ENCODE measurements around the gene TMIGD1.
"Not testable (repeated sequence)": the region's sequence is repeated elsewhere in the genome, so short reads cannot be mapped to it uniquely, and the experiment has no call there.

The TMIGD1 gene

DNA sequence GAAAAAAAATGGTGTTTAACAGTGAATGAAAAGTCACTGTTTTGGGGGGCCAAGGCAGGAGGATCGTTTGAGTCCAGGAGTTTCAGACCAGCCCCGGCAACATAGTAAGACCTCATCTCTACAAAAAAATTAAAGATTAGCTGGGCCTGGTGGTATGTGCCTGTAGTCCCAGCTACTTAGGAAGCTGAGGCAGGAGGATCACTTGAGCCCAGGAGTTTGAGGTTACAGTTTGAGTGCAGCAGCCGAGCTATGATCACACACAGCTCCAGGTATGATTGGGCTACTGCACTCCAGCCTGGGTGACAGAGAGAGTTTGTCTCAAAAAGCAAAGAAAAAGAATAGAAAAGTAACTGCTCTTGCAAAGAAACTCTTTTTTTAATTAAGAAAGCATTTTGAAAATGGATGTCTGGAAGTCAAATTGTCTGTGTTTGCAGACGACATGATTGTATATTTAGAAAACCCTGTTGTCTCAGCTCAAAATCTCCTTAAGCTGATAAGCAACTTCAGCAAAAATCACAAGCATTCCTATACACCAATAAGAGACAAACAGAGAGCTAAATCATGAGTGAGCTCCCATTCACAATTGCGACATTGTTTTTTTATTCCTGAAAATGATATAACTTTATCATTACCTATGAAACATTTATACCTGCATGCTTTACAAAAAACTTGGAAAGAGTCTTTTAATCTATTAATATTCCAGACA is 24.4 kb upstream of the TMIGD1 start:
- no peak for DNase-seq

DNA sequence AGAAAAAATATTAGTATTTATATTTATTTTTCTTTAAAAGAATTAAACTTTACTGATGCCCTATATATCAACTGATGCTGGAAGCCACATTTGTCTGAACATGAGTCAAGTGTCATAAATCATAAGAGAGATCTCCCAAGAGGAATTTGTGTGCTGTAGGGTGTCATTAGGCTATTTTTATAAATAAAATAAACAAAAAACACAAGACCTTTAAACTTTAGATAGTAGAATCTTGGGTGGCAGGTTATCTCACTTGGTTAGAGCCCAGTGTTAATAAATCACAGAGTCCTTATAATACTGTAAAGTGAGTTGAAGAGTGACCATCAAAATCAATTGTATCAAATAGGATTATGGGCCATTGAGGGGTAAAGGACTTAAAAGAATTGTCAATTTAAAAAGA is 23.6 kb upstream of the TMIGD1 start:
- no peak for DNase-seq

DNA sequence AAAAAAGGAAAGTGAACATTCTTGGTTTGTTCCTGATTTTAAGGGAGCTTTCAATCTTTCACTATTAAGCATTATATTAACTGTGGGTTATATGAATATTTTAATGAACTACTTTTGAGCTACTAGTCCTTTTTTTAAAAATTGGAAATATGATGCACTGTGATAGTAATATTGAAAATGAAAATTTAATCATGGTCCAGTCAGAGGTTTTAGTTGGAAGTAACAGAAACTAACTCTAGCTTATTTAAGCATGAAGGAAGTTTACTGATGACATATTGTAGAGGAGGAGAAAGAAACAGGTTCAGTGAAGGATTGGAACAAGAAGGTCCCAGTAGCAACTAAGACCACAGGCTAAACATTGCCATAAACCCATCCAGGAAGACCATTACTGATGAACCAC is 20.8 kb upstream of the TMIGD1 start:
- DNase-seq: no peak

DNA sequence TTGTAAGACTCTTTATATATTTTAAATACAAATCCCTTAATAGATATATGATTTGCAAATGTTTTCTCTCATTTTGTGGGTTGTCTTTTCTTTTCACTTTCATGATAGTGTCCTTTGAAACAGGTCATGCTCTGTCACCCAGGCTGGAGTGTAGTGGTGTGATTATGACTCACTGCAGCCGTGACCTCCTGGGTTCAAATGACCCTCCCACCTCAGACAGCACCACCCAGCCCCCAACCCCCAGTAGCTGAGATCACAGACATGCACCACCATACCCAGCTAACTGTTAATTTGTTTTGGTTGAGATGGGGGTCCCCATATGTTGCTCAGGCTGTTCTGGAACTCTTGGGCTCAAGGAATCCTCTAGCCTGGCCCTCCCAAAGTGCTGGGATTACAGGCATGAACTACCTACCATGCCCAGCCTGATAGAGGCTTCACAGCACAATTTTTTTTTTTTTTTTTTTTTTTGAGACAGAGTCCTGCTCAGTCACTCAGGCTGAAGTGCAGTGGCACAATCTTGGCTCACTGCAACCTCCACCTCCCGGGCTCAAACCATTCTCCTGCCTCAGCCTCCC is 18.5 kb upstream of the TMIGD1 start:
- no peak for DNase-seq

DNA sequence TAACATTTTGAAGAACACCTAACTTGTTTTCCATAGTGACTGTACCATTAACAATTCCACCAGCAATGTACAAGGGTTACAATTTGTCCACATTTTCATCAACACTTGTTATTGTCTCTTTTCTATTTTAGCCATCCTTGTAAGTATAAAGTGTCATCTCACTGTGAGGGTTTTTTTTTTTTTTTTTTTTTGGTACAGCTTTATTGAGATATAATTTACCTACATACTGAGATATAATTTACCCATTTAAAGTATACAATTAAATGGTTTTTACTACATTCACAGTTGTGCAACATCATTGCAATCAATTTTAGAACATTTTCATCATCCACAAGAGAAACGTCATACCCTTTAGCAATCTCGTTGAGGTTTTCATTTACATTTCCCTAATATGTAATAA is 17.9 kb upstream of the TMIGD1 start:
- DNase-seq: no peak

DNA sequence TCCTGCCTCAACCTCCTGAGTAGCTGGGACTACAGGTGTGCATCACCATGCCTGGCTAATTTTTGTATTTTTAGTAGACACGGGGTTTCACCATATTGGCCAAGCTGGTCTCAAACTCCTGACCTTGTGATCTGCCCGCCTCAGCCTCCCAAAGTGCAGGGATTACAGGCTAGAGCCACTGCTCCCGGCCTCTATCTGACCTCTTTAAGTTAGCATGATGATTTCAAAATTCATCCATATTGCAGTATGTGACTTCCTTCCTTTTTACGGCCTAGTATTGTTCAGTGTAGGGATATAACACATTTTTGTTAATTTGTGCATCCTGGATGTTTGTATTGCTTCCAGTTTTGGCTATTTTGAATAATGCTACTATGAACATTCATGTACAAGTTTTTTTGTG is 17.4 kb upstream of the TMIGD1 start:
- DNase-seq: not testable (repeated sequence)

DNA sequence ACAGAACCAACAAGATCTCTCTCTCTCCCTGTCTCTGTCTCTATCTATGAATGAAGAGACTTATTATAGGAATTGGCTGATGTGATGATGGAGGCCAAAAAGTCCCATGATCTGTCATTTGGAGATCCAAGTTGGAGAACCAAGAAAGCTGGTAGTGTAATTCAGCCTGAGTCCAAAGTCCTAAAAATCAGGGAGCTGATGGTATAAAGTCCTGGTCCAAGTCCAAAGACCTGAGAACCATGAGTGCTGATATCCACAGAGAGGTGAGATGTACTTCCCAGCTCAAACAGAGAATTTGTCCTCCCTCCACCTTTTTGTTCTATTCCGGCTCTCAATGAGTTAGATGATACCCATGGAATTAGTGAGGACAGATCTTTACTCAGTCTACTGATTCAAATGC is 15.4 kb upstream of the TMIGD1 start:
- DNase-seq: no peak

DNA sequence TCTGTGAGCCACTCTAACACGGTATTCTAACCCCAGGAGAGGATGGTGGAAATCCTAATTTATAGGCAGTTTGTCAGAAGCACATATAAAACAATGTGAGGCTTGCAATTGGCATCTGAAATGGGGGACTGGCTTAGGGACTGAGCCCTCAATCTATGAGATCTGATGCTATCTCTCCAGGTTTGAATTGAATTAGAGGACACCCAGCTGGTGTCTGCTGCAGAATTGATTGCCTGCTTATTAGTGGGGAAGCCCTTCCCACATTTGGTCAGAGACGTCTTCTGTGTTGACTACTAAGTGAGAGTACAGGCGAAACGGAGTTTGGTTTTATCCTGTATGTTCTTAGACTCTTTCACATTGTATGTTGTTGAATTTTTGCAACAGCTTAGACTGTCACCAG is 13.6 kb upstream of the TMIGD1 start:
- no peak for DNase-seq

DNA sequence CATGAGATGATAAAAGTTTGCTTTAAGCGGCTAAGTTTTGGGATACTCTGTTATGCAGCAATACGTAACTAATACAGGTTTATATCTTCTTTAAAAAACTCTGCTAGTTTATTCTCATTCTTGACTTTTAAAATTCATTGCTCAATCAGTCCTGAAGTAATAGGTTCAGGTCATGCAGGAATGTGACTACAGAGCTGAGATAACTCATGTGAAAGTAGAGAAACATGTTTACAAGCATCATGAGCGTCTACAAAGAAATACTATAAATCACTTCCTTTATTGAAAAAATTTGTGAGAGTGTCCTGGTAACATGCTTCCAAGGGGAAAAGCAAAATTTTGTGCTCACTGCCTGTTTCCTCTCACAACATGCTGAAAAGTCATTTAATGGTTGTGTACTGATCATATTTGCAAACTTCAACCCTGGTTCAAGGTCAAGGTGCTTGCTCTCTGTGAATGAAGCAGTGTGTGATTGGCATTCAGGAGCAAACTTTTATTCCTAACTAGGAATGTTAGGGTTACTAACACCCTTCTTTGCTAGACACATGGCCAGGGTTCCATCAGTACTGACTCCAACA is 12.5 kb upstream of the TMIGD1 start:
- no peak for DNase-seq

DNA sequence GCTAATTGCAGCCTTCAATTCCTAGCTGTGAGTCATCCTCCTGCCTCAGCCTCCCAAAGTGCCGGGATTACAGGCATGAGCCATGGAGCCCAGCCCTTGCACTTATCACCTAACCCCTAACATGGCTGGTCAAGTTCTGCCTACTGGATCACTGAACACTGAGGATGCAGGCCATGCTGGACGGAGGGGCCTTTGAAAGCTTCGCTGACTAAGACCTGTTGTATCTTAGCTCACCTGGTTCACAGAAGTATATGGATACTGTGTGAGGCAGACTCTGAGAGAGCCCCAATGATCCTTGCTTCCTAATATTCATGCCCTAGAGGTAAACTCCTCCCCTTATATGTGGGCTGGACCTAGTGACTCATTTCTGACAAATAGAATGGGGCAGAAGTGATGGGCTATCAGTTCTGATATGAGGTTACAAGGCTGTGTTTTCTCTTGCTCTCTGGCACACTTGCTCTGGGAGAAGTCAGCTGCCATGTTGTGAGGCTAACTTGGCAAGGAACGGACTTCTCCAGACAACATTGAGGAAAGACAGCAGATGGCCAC is 11.7 kb upstream of the TMIGD1 start:
- no peak for DNase-seq

DNA sequence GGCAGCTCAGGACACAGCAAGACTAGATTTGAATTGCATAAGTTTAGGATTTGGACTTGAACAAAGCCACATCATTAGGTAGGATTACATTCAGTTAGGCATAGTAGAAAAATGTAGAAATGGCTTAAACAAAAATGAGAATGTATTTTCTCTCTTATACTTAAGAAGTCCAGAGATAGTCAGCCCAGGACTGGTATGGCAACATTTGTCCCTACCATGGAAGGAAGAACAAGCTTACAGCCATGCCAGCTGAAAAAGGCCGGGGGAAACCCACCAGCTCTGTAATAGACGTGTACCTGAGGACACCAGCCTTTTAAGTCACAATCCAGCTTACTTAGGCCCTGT is 11.2 kb upstream of the TMIGD1 start:
- DNase-seq: no peak

DNA sequence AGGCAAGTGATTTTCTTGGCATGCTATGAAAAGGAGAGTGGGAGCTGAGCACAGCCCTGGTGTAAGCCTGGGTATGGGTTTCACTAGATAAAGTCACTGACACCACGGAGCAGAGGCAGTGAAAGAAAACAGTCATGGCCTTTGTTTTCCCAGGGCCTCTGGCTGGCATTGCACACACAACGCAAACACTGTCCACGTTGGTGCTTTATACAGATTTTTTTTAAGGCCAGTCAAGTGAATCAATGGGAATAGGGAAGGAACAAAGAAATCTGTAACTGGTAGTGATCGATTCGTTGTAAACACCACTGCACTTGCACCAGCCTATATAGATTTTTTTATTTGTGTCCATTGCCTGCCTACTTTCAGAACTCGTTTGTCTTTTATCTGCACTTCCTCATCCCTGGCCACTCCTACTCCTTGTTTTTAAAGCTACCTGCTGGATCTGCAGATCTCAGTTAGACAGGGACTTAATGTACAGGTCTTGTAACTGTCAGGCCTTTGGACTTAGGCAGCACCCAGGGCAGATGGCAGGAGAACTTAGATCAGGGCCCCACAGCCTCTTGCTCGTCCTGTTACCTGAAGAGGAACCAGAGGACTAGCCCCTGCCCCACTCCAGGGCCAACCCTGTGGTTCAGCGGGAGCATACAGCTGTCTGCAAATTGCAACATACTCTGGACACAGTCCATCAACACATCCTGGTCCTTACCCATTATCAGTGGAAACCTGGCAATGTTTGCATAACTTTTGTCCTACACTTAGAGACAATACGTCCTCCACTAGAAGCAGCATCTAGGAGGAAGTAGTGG is 10.6 kb upstream of the TMIGD1 start:
- no peak for DNase-seq

DNA sequence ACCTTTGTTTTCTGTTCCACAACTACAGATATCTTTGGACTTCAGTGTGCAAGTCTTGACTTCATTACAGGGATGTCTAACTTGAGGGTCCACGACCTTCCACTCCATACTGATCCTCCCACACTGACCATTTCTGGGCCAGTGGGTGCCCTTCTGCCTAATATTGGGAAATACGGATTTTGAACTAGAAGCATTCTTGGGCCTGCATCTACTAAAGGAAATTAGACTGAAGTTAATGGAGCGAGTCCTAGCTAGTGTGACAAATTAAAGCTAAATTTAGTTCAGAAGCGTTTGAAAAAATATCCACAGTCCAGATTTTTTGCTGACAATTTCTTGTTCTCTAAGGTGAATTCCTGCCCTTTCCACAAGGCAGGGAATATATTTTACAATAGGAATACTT is 9.9 kb upstream of the TMIGD1 start:
- DNase-seq: no peak

DNA sequence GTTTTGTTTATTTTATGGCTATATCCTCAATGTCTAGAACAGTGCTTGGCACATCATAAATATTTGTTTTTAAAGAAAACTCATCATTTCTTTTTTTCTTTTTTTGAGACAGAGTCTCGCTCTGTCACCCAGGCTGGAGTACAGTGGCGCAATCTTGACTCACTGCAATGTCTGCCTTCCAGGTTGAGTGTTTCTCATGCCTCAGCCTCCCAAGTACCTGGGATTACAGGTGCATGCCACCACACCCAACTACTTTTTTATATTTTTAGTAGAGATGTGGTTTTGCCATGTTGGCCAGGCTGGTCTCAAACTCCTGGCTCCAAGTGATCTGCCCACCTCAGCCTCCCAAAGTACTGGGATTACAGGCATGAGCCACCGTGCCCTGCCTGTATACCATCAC is 9.4 kb upstream of the TMIGD1 start:
- DNase-seq: not testable (repeated sequence)

DNA sequence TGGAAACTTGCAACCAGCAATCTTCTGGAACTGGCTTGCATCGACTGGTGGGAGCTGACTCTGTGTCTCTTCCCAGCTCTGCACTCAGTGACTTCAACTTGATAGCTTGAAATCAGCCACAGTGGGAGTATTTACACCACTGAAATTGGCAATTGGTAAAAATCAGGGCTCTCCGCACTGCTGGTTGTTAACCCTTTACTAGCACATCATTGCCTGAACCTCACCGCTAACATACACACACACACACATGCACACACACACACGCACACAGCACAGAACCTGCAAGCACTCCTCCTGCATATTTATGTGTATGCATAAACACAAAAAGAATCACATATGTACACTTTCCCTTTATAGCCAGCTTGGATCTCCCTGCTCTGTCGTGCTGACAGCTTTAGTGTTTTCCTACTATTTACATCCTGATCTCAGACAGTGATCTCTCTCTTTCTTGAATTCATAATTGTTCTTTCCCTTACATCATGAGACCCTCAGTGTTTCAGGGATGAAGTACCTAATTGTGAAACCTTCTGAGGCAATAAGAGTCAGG is 7.9 kb upstream of the TMIGD1 start:
- DNase-seq: no peak

DNA sequence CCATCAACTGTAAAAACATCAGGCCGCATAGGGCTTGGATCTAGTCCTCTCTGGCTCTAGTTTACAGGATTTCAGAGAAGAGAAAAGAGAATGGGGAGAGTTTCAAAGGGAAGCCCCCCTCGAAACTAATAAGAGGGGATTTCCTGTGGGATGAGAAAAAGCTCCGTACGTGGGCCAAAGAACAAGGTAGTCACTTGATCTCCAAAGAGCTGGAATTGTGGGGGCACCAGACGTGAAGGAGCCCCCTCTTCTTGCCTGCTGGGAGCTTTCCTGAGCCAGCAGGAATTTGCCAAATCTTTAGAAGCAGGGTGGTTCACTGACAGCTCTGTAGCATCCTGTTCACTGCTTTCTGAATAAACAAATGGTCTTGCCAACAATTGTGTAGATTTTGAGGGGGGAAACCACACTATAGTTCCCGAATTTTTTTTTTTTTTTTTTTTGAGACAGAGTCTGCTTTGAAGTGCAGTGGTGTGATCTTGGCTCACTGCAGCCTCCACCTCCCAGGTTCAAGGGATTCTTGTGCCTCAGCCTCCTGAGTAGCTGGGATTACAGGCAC is 7.0 kb upstream of the TMIGD1 start:
- no peak for DNase-seq

DNA sequence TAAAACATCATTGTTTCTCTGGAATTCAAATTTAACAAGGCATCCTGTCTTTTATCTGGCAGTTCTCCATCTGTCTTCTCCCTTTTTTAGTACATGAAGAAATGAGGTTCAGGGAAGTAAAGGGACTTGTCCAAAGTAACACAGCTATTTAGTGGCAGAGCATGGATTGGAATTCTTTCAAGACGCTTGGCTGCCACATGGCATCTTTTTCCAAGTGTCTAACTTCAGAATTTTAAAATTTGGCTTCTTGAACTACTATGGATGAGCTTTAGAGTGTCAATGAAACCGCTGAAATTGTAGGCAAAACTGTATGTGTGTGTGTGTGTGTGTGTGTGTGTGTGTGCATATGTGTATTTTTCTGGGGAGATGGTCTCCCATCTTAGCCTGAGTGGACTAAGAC is 5.2 kb upstream of the TMIGD1 start:
- no peak for DNase-seq

DNA sequence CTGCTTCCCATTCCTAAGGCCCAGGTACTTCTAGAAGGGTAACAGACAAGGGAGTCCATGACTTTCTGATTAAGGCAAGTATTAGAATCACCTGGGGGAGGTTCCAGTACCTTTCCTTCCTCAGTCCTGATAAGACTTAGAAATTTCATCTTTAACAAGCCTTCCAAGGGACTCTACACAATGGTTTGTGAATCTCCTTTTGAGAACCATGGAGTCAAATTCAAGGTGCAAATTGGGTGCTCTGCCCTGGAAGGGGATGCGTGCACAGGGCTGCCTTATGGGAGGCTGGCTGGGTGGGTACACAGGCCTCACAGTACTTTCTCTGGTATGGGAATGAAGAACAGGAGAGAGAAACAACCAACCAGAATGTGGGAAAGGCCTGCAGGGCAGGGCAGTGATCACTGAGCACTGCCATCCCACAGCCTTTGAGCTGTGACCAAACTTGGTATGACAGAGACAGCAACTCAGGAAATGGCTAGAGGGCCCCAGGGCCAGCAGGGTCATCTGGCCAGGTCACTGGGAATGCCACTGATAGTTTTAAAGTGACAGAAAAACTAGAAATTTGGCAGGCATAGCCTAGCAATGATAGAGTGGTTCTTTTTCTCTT is 3.6 kb upstream of the TMIGD1 start:
- DNase-seq: no peak

DNA sequence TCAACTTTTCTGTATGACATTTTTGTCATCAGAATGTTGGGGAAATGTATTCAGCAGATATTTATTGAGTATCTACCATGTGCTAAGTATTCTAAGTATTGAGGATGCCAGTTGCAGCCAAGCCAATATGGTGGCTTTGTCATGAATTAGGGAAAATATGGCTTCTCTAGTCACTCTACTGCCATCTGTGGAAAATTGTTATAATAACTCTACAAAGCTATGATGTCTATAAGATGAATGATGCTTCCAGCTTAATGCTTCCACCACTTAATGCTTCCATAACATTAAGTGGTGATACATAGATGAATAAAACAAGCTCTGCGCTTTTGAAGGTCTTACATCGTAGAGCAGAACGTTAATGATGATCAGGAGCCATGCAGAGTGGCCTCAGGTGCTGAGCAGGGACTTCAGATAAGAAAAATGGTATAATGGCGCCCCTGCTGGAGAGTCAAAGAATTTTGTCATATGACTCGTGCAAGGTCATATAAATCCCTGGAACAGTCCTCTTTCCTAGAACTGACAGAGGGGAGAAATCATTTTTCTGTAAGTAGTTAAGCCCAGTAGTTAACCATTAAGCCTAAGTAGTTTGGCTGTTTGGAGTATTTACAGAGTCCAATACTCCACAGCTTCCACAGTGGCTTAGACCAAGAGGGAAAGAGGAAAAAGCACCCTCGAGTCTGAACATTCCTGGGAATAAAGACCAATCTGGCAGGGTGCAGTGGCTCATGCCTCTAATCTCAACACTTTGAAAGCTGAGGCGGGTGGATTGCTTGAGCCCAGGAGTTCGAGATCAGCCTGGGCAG is 2.7 kb upstream of the TMIGD1 start:
- DNase-seq: peak; percentile 80

DNA sequence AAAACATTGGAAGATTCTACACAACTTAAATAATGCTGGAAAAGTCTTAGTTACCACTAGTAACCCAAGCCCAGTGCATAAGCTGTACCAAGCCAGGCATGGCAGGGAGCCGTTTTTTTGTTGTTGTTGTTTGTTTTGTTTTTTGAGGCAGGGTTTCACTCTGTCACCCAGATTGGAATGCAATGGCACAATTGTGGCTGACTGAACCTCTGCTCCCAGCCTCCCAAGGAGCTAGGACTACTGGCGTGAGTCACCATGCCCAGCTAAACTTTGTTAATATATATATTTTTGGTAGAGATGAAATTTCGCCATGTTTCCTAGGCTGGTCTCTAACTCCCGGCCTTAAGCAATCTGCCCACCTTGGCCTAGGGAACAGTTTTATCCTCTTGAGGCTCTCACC is 564 bp upstream of the TMIGD1 start:
- no peak for DNase-seq

DNA sequence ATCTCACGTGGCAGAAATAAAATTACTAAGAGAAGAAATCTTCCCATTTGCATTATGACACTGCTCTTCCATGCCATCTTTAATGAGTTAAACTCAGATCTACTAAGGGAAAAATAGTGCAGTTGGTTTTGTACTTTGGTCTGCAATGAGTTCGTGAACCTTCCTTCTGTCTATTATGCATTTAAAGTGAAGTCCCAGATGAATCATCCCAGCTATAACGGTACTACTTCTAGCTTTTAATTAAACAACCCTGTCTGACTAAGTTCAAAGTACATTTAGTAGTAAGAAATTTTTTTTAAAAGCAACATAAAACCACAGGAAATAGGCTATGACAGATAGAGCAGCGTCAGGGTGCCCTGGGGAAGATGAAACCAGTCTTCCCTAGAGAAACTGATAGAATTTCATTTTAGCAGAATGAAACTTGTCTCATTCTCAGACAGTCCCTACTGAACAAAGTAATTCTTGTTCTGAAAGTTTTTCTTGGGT is 1.8 kb downstream of the TMIGD1 start:
- DNase-seq: peak; percentile 75

DNA sequence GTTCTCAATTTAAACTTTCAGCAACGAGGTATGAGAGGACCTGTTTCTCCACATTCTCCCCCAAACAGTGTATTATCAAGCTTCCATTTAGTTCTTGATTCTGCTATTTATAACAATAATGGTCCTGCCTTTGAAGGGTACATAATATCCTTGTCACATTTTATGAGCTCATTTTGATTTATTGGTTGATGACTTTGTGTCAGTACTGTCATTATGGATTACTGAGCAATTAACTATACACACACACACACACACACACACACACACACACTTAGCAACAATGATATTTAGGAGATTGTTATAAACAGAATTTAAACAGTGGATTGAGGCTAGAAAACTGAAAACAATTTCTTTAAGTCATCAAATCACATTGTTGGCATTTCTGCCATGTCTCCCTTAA is 7.0 kb downstream of the TMIGD1 start:
- DNase-seq: no peak
